A673 (cell line): Measurements from ENCODE around the gene HTR6. TPM values are rescaled to one million over a fixed set of nuclear protein-coding genes. Genes with fewer than 3 reads are reported as not detected.

Source experiments
- Bru-seq: library from RNA; stranded (reverse); fragments of 400-500 nt; gene quantifications from one replicate; lab custom pipeline; 2021; lab: Mats Ljungman, UMichigan
- BruChase-seq, 2 experiments: library from RNA; stranded (reverse); fragments of 400-500 nt; gene quantifications; one replicate each; lab custom pipeline; 2021; lab: Mats Ljungman, UMichigan
- BruUV-seq: library from RNA; stranded (reverse); fragments of 400-500 nt; replicated peaks from 2 replicates; lab custom pipeline; 2021; lab: Mats Ljungman, UMichigan
- CTCF ChIA-PET: fragments of 300-600 bp; sonication (Branson Sonifier 250); formaldehyde crosslinking; loops from one replicate; lab custom pipeline; 2022; ENCODE audit warnings: antibody characterized with exemption; lab: Charles Lee
- POLR2A ChIA-PET: fragments of 300-600 bp; sonication (Branson Sonifier 250); formaldehyde crosslinking; loops from one replicate; lab custom pipeline; 2022; ENCODE audit warnings: antibody characterized with exemption; ENCODE audit not compliant: low non-redundant PET; lab: Charles Lee
- DNase-seq: peaks from one replicate; pipeline ENCODE4 v3.0.0-alpha.2; 2015; ENCODE audit warnings: low spot score
- H3K27ac ChIP-seq: fragments of 200-600 bp; sonication (generic); 2 replicates; pipeline ENCODE4 v1.5.1; 2016; ENCODE audit warnings: mixed run types, low read depth, mild to moderate bottlenecking, mixed read lengths, antibody characterized with exemption, low read length; ENCODE audit not compliant: poor library complexity, severe bottlenecking
- H3K27me3 ChIP-seq: fragments of 200-600 bp; sonication (generic); replicated peaks from 2 replicates; pipeline ENCODE4 v1.6.1; 2017; ENCODE audit warnings: mixed run types, low read depth, mild to moderate bottlenecking, mixed read lengths, antibody characterized with exemption, low read length; ENCODE audit not compliant: insufficient read depth, poor library complexity
- H3K36me3 ChIP-seq: fragments of 200-600 bp; sonication (generic); 2 replicates; pipeline ENCODE4 v1.6.1; 2016; ENCODE audit warnings: mixed run types, mild to moderate bottlenecking, mixed read lengths, antibody characterized with exemption, low read length; ENCODE audit not compliant: insufficient read depth, poor library complexity, severe bottlenecking
- H3K4me1 ChIP-seq: fragments of 200-600 bp; sonication (generic); 2 replicates; pipeline ENCODE4 v1.6.1; 2017; ENCODE audit warnings: mixed run types, mild to moderate bottlenecking, mixed read lengths, antibody characterized with exemption, low read length; ENCODE audit not compliant: insufficient read depth, poor library complexity, severe bottlenecking
- H3K4me3 ChIP-seq: fragments of 200-600 bp; sonication (generic); 2 replicates; pipeline ENCODE4 v1.5.1; 2016; ENCODE audit warnings: low read depth, mixed run types, mild to moderate bottlenecking, mixed read lengths, low read length; ENCODE audit not compliant: poor library complexity, severe bottlenecking
- H3K9me3 ChIP-seq: fragments of 200-600 bp; sonication (generic); 2 replicates; pipeline ENCODE4 v1.6.1; 2016; ENCODE audit warnings: mixed run types, low read depth, mild to moderate bottlenecking, mixed read lengths, antibody characterized with exemption, low read length; ENCODE audit not compliant: poor library complexity, severe bottlenecking
- EZH2 ChIP-seq: fragments of 200-600 bp; sonication (generic); IDR thresholded peaks from 2 replicates; pipeline ENCODE4 v1.6.1; 2017; ENCODE audit warnings: borderline replicate concordance, low read depth, mild to moderate bottlenecking, mixed read lengths, antibody characterized with exemption, low read length; ENCODE audit not compliant: poor library complexity, severe bottlenecking
- intact Hi-C: fragments of 100-400 bp; cut with micrococcal nuclease; formaldehyde crosslinking; loops from one replicate; pipeline ENCODE4 v1.10.0; 2022; ENCODE audit not compliant: unreplicated experiment
- long read RNA-seq: library from polyadenylated mRNA; stranded (forward); transcript quantifications from one replicate; pipeline ENCODE4 v2.0.0, GENCODE V29; 2022
- total RNA-seq: library from RNA; stranded (reverse); gene quantifications from 2 replicates; pipeline ENCODE4 v1.2.3, GENCODE V29; 2021
- TF ChIP-seq, protein P1 (sequence below): fragments of 300-800, 200-600 bp; sonication (generic); conservative IDR thresholded peaks from 2 replicates; pipeline ENCODE4 v1.5.1; 2017; ENCODE audit warnings: low read depth, mild to moderate bottlenecking, antibody characterized with exemption, low read length, moderate library complexity, mixed read lengths

HTR6 gene
- total RNA-seq (not detected in 2 replicates), Bru-seq, nascent RNA (percentile 14 among the genes with signal in this experiment), BruChase-seq, experiment 1, labeled RNA remaining after a 2-hour chase (percentile 10 among the genes with signal in this experiment), BruChase-seq, experiment 2, labeled RNA remaining after a 6-hour chase (percentile 8 among the genes with signal in this experiment)
- long read RNA-seq, result 0 reads

DNA sequence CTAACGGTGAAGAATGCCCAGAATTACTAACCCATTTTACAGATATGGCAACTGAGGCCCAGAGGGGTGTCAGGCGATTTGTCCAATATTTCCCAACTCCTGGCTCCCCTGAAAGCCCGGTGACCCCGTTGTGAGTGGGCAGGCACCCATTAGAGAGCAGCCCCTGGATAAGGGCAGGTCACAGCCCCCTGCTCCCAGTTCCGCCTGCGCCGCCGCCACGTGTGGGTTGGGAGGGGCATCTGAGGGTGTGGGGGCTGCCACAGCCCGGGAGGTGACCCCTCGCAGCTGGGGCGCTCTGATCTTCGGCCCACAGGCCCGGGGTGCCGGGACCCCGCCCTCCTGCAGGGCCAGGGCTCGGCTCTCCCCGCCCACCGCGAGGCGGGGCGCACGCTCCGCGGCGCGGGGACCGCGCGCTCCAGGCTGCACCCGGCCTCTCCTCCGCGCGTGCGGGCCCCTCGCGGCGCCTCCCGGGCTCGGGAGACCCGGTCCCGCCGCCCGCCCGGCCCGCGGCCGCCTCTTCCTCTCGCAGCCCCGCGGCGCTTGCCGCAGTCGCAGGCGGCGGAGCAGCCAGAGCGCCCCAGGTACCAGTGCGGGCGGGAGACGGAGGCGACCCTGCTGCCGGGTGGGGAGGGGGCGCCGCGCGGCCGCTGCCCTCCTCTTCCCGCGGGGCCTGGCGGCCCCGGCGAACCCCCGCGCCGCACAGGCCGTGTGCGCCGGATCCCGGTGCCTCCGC lies at the start of gene HTR6:
HTR6 (plus strand) TSS at position 423 of the 733 bp plus-strand sequence. CDS start 879 bp downstream, outside the sequence.
- peaks cover 54% of the 10 kb centered on the region for H3K27me3 ChIP-seq

DNA sequence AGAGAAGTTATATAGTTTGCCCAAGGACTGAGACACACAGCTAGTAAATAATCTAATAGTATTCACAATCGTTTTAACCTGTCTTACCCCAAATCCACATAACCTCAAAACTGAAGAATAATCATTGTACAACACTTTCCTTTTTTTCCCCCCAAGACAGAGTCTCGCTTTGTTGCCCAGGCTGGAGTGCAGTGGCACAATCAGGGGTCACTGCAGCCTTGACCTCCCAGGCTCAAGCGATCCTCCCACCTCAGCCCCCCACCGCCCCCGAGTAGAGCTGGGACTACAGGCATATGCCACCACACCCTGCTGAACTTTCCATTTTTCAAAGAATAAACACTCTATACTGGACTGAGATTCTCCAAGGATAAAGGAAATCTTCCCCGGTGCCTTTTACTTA lies 49.2 kb upstream of the HTR6 start:
- Histone ChIP-seq H3K36me3 (peaks cover 5% of the 10 kb centered on the region), H3K4me3 (no peak overlapping the region), H3K4me1 (no peaks in the 10 kb centered on the region), H3K27me3 (no peaks in the 10 kb centered on the region), H3K27ac (no peak overlapping the region), H3K9me3 (no peaks in the 10 kb centered on the region)
- ChIA-PET POLR2A (no interaction called here), CTCF (no interaction called here)
- DNase-seq, result no peak
- intact Hi-C loops, result no loop called here
- no TSS peak for BruUV-seq
- no peak for TF ChIP-seq EZH2
- TF ChIP-seq, protein P1, sequence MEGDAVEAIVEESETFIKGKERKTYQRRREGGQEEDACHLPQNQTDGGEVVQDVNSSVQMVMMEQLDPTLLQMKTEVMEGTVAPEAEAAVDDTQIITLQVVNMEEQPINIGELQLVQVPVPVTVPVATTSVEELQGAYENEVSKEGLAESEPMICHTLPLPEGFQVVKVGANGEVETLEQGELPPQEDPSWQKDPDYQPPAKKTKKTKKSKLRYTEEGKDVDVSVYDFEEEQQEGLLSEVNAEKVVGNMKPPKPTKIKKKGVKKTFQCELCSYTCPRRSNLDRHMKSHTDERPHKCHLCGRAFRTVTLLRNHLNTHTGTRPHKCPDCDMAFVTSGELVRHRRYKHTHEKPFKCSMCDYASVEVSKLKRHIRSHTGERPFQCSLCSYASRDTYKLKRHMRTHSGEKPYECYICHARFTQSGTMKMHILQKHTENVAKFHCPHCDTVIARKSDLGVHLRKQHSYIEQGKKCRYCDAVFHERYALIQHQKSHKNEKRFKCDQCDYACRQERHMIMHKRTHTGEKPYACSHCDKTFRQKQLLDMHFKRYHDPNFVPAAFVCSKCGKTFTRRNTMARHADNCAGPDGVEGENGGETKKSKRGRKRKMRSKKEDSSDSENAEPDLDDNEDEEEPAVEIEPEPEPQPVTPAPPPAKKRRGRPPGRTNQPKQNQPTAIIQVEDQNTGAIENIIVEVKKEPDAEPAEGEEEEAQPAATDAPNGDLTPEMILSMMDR, result no peak

More for the DNA sequence above, at the start of gene HTR6:
- Histone ChIP-seq H3K36me3 (no peaks in the 10 kb centered on the region), H3K9me3 (no peaks in the 10 kb centered on the region), H3K27ac (no peak within 1 kb of the TSS), H3K4me3 (peak within 1 kb of the TSS; percentile 28), H3K4me1 (no peaks in the 10 kb centered on the region)
- ChIA-PET POLR2A (no interaction called here), CTCF (no interaction called here)
- intact Hi-C loops, result loop anchor here (5.0 kb wide), 1 partner anchor 38 kb away; no protein-coding TSS in a partner anchor
- no peak for DNase-seq
- no TSS peak for BruUV-seq
- TF ChIP-seq EZH2, result no peak
- TF ChIP-seq, protein P1, result no peak

DNA sequence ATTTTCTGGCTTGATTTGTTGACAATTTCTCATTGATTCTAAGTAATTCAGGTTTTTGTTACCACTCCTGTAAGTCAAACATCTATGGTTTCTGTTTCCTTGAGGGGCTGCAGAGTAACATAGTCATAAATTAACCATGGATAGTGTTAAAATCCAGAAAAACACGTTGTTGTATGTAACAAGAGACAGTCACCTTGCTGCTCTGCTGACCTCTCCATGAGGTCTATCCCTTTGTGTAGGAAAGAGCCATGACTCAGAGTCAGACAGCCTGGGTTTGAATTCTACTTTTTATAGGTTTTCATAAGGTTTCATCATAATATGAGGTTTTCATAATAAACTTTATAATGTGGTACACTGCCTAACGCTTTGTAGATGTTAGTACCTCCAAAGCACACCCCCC lies 48.2 kb upstream of the HTR6 start:
- ChIA-PET POLR2A (no interaction called here), CTCF (no interaction called here)
- no peak for TF ChIP-seq EZH2
- TF ChIP-seq, protein P1, result no peak
- BruUV-seq, result no TSS peak
- Histone ChIP-seq H3K9me3 (no peaks in the 10 kb centered on the region), H3K4me1 (no peaks in the 10 kb centered on the region), H3K4me3 (no peak overlapping the region), H3K27me3 (no peaks in the 10 kb centered on the region), H3K36me3 (peaks cover 5% of the 10 kb centered on the region), H3K27ac (peak overlapping the region; percentile 41)
- no peak for DNase-seq
- intact Hi-C loops, result no loop called here
